Activated CD4-positive, alpha-beta T cell treated with anti-CD3 and anti-CD28 coated beads, Interleukin-2, Interleukin-4, amounts not matched to agents 100 ng/mL and 50 ng/mL, durations not matched to agents 16 hours and 8 hours (primary cell): Measurements from ENCODE around the gene NAA10.

Experiments used
- DNase-seq: peaks from one replicate; pipeline ENCODE4 v3.0.0-alpha.2; 2020; ENCODE audit warnings: low spot score

The NAA10 gene

GRCh38 chrX:153948002-153948466 is 13.2 kb upstream of the NAA10 start:
- no peak for DNase-seq

GRCh38 chrX:153947009-153947769 is 12.4 kb upstream of the NAA10 start:
- peak; percentile 92 for DNase-seq

GRCh38 chrX:153945956-153946943 is 11.4 kb upstream of the NAA10 start:
- DNase-seq: no peak

DNA sequence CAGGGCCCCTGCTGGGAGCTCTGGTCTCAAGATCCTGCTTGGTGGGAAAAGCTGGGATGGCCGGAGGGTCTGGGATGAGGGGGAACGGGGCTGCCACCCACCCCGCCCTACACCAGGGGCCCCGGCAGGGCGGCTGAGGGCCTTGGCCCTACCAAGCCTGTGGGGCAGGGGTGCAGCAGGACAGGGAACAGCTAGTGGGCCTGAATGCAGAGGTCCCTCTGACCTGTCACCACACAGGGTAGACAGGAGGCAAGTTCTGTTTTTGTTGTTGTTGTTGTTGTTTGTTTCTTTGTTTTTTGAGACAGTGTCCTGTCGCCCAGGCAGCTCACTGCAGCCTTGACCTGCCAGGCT is 9.9 kb upstream of the NAA10 start:
- no peak for DNase-seq

GRCh38 chrX:153944140-153944799 is 9.4 kb upstream of the NAA10 start, which contains the start of gene RENBP:
TSS of gene RENBP (minus strand) at chrX:153944643. CDS start at chrX:153944610, 33 bp downstream.
- DNase-seq: peak; percentile 35

- DNase-seq: no peak
Measured at GRCh38 chrX:153941336-153942252, 6.8 kb upstream of the NAA10 start.

DNA sequence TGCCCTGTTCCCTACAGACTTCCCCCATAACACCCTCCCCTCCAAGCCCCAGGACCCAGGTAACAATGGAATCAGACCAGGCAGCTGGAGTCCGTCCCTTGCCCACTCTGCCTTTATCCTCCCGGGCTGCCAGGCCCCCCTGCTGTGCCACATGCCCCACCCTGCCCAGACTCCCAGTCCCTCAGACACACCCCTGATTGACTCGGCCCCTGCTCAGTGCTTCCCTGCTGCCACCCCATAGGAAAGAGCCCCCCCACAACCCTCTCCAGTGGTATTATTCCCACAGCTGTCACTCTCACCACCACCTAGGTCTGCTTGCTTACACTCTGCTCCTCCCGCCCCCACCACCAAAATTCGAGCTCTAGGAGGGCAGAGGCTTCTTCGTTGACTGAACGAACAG is 4.7 kb upstream of the NAA10 start:
- DNase-seq: no peak

GRCh38 chrX:153938226-153938786 is 3.5 kb upstream of the NAA10 start:
- DNase-seq: no peak

- DNase-seq: no peak
Measured at GRCh38 chrX:153937056-153937455, 2.2 kb upstream of the NAA10 start.

GRCh38 chrX:153935326-153935851 is 552 bp upstream of the NAA10 start:
- DNase-seq: no peak

DNA sequence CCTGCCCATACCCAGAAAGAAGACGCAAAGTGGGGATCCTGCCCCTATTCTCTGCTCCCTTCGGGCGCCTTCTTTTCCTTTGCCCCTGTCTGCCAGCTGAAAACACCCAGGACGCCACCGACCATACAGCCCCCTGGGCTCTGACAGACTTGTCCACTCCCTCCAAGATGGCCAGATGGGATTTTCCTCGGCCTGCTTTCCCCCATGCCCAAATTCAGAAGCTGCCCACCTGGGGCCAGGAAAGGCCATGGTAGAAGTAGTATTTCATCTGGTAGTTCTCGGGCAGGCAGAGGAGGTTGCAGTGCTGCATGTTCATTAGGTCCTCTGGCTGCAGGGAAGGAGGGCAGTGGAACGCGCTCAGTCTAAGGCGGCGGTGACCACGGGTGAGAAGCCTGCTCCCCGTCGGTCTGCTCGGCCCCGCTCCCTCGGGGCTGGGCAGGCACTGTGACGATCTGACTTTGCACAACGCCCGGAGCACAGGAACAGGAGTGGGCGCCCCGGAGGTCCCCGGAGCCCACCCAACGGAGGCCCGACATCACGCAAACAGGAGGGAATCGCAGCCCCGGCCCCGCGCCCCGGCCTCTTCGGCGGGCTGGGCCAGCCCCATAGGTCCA is 582 bp downstream of the NAA10 start:
- no peak for DNase-seq

- no peak for DNase-seq
Measured at GRCh38 chrX:153933748-153934147, 1.1 kb downstream of the NAA10 start.

GRCh38 chrX:153932220-153932915 is 2.5 kb downstream of the NAA10 start:
- no peak for DNase-seq

DNA sequence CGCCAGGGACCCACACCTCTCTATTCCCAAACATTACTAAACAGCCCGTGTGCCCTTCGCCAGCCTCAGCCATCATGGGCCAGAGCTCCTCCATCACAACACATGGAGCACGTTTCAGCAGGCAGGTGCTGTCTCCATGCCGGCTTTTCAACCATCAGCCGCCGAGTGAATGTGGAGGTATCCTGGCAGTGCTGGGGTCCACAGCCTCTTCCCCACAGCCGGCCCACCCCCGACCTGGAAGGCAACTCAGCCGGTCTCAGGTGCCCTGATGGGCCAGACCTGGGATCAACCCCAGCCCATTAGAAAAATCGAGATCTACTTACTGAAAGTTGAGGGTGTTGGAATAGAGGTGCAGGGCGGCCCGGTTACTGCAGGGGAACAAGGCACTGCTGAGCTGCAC is 3.1 kb downstream of the NAA10 start:
- no peak for DNase-seq

- no peak for DNase-seq
Measured at GRCh38 chrX:153931151-153931550, 3.7 kb downstream of the NAA10 start.

DNA sequence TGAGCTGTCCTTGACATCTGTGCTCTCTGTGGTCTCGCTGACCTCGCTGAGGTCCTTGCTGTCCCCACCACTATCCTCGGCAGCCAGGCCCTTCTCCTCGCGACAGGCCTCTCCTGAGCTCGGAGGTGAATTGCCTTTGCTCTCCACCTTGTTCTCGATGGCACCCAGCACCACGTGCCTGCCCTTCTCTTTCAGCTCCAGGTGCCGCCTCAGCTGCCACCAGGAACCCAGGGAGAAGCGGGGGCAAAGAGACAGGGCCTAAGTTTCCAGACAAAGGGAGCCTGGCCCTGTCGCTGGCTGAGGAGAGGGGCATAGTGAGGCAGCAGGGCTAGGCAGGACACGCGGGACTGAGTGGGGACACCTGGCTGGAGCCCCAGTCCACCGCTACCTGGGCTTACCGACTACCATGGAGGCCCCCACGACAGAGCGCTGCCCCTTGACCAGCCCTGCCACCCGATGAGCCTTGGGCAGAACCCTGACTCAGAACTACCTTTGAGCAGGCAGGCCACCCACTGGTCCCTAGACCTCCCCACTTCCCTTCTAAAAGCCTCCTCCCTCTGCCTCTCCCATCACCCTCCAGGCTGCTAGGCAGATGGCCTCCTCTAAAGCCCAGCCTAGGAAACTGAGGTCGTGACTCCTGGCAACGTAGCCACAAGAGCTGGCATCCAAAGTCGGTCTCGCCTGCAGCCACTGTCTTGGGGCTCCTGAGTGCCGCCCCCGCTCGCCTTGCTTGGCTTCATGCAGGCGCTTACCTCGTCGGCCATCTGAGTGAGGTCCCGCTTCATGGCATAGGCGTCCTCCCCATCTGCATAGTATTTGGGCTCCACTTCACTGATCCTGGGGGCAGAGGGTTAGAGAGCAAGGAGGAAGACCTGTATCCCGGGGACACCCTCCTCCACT is 4.6 kb downstream of the NAA10 start:
- no peak for DNase-seq

DNA sequence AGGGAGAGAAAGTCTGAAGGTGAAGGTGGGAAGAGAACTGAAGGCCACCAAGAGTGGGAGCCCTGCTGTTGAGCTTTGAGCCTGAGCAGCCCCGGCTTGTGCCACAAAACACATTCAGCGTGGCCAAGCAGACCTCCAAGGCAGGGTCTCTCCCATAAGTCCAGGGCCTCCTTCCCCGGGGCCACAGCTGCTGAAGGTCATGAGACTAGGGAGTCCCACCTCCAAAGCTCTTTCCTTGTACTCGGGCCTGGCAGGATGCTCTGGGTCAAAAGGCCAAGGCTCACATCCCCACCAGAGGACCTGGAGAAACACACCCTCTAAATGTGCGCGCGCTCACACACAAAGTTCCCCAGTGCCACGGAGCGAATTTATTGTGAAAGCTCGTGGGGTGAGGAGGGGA is 5.3 kb downstream of the NAA10 start:
- DNase-seq: no peak

DNA sequence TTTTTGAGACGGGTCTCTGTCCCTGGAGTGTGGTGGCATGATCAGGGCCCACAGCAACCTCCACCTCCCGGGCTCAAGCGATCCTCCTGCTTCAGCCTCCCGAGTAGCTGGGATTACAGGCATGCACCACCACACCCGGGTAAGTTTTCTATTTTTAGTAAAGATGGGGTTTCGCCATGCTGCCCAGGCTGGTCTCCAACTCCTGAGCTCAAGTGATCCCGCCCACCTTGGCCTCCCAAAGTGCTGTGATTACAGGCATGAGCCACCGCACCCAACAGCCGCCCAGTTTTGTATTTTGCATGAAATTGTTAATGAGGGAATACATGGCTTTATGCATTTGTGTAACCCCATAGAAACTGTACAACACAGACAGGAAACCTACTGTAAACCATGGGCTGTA is 6.0 kb downstream of the NAA10 start:
- DNase-seq: no peak
